DMS153 treated with DMSO at 0.1 percent for 48 hours (cell line): ENCODE results near the gene CYSLTR2.

Experiments
- DNase-seq: peaks from one replicate; lab custom pipeline; 2025; ENCODE audit not compliant: unreplicated experiment; lab: John Stamatoyannopoulos, UW

The CYSLTR2 gene

GRCh38 chr13:48653472-48653939 is at the start of gene CYSLTR2:
TSS of gene CYSLTR2 (plus strand) at chr13:48653929. CDS start at chr13:48706818, 52,889 bp downstream.
- DNase-seq = no peak

- no peak for DNase-seq
These were observed 38.7 kb upstream of the CYSLTR2 start for GRCh38 chr13:48615049-48615448.

GRCh38 chr13:48618937-48619336 is 34.8 kb upstream of the CYSLTR2 start:
- no peak for DNase-seq

- no peak for DNase-seq
These were observed 32.7 kb upstream of the CYSLTR2 start for GRCh38 chr13:48621056-48621455.

- no peak for DNase-seq
These were observed 29.7 kb upstream of the CYSLTR2 start for GRCh38 chr13:48624016-48624415.

- DNase-seq = no peak
These were observed 28.9 kb upstream of the CYSLTR2 start for GRCh38 chr13:48624858-48625257.

- DNase-seq = no peak
These were observed 28.2 kb upstream of the CYSLTR2 start for GRCh38 chr13:48625413-48626076.

- no peak for DNase-seq
These were observed 27.7 kb upstream of the CYSLTR2 start for GRCh38 chr13:48626077-48626449.

- DNase-seq = no peak
These were observed 26.8 kb upstream of the CYSLTR2 start for GRCh38 chr13:48626726-48627451.

- DNase-seq = no peak
These were observed 24.5 kb upstream of the CYSLTR2 start for GRCh38 chr13:48629277-48629676.

- DNase-seq = no peak
These were observed 23.4 kb upstream of the CYSLTR2 start for GRCh38 chr13:48630291-48630690.

- DNase-seq = no peak
These were observed 23.0 kb upstream of the CYSLTR2 start for GRCh38 chr13:48630773-48631172.

GRCh38 chr13:48631441-48631840 is 22.3 kb upstream of the CYSLTR2 start:
- no peak for DNase-seq

- DNase-seq = no peak
These were observed 20.0 kb upstream of the CYSLTR2 start for GRCh38 chr13:48633700-48634099.

GRCh38 chr13:48634636-48635035 is 19.1 kb upstream of the CYSLTR2 start:
- DNase-seq = no peak

- DNase-seq = no peak
These were observed 18.3 kb upstream of the CYSLTR2 start for GRCh38 chr13:48635478-48635877.

GRCh38 chr13:48636550-48636949 is 17.2 kb upstream of the CYSLTR2 start:
- no peak for DNase-seq

- DNase-seq = no peak
These were observed 16.1 kb upstream of the CYSLTR2 start for GRCh38 chr13:48637601-48638000.

GRCh38 chr13:48640767-48641166 is 13.0 kb upstream of the CYSLTR2 start:
- no peak for DNase-seq

- DNase-seq = no peak
These were observed 12.3 kb upstream of the CYSLTR2 start for GRCh38 chr13:48641404-48641803.

GRCh38 chr13:48642061-48642460 is 11.7 kb upstream of the CYSLTR2 start:
- DNase-seq = no peak

GRCh38 chr13:48643159-48643558 is 10.6 kb upstream of the CYSLTR2 start:
- DNase-seq = no peak

- no peak for DNase-seq
These were observed 9.6 kb upstream of the CYSLTR2 start for GRCh38 chr13:48644141-48644540.
